T47D (cell line): ENCODE results near the gene EBI3.
"Not testable (repeated sequence)": the region's sequence is repeated elsewhere in the genome, so short reads cannot be mapped to it uniquely, and the experiment has no call there.

Source experiments
- DNase-seq, 2 experiments: peaks; one replicate each; pipeline versions ENCODE4 v3.0.0 to v3.0.0-alpha.2; 2011 to 2012; ENCODE audit warnings: low read depth in 1 of 2, low spot score in 1 of 2
- JUND ChIP-seq: IDR thresholded peaks from 2 replicates; pipeline ENCODE4 v1.6.1; 2012; ENCODE audit warnings: low read depth
- in situ Hi-C: cut with HindIII; loops from 2 replicates; pipeline ENCODE4 v1.10.0; 2016; ENCODE audit warnings: low sequenced_read_pairs, low pct_unique_long_range_greater_than_20kb

Gene EBI3

DNA sequence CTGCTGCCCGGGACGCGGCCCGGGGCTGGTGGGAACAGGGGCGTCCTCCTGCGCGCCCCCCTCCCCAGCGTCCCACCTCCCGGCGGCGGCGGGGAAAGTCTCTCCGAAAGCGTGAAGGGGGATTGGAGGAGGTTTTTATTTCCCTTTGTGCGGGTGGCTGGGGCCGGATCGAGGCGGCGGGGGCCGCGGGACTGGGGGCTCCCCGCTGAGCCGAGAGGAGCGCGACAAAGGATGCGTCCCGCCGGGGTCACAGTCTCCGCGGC is 49.9 kb downstream of the EBI3 start:
- in situ Hi-C loops, result no loop called here
- TF ChIP-seq JUND, result no peak
- DNase-seq, result no peak

DNA sequence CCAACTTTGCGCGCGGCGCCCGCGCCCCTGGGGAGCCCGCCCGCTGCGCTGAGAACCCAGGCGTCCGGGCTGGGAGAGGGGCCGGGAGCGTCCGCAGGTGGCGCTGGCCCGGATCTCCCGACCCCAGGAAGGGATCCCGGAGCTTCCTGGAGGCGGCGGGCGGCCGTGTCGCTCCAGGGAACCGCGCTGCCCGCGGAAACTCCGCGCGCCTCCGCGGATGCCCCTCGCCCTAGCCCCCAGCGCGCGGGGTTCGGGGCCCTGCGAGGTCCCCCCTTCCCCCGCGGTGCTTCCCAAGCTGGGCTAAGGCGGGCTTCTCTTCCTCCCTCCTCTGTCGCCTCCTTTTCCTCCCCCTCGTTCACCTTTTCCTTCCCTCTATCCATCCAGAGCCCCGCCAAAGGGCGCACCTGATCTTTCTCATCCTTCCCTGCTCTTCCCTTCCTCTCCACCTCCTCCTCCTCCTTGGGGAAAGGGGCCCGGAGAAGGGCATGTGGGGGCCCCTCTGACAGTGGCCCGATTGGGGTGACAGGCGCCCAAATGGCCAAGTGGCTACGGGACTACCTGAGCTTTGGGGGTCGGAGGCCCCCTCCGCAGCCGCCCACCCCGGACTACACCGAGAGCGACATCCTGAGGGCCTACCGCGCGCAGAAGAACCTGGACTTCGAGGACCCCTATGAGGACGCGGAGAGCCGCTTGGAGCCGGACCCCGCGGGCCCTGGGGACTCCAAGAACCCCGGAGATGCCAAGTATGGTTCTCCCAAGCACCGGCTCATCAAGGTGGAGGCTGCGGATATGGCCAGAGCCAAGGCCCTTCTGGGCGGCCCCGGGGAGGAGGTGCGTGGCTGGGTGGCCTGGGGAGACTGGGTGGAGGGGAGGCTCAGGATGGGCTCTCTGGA is 50.5 kb downstream of the EBI3 start:
- TF ChIP-seq JUND, result no peak
- in situ Hi-C loops, result no loop called here
- DNase-seq, result no peak

- in situ Hi-C loops, result no loop called here
These were observed 55.0 kb downstream of the EBI3 start for GRCh38 chr19:4284176-4284958.

GRCh38 chr19:4284974-4285373 is 55.7 kb downstream of the EBI3 start:
- in situ Hi-C loops, result no loop called here
- no peak for TF ChIP-seq JUND
- no peak for DNase-seq

More at GRCh38 chr19:4284176-4284958, 55.0 kb downstream of the EBI3 start:
- DNase-seq, result peak; percentile 87 to 93
- no peak for TF ChIP-seq JUND

- in situ Hi-C loops, result not testable (repeated sequence)
These were observed 56.8 kb downstream of the EBI3 start for GRCh38 chr19:4286141-4286540.

More at GRCh38 chr19:4286141-4286540, 56.8 kb downstream of the EBI3 start:
- DNase-seq, result not testable (repeated sequence)
